ENCODE measurements around the gene KRTAP19-8. TPM values are rescaled to one million over a fixed set of nuclear protein-coding genes. Genes with fewer than 3 reads are reported as not detected.

The KRTAP19-8 gene
- total RNA-seq, 4 donors from 2014 or later, result not detected

- WGBS, 2 donors, result 42 to 47% methylated on average over 3 of the region's 3 CpGs
- no peak overlapping the region for H3K4me3 ChIP-seq
- H3K9me3 ChIP-seq, result no peaks in the 10 kb centered on the region
- no peak for TF ChIP-seq POLR2A (IDR thresholded peaks at IDR 0.05)
- TF ChIP-seq, protein P1, sequence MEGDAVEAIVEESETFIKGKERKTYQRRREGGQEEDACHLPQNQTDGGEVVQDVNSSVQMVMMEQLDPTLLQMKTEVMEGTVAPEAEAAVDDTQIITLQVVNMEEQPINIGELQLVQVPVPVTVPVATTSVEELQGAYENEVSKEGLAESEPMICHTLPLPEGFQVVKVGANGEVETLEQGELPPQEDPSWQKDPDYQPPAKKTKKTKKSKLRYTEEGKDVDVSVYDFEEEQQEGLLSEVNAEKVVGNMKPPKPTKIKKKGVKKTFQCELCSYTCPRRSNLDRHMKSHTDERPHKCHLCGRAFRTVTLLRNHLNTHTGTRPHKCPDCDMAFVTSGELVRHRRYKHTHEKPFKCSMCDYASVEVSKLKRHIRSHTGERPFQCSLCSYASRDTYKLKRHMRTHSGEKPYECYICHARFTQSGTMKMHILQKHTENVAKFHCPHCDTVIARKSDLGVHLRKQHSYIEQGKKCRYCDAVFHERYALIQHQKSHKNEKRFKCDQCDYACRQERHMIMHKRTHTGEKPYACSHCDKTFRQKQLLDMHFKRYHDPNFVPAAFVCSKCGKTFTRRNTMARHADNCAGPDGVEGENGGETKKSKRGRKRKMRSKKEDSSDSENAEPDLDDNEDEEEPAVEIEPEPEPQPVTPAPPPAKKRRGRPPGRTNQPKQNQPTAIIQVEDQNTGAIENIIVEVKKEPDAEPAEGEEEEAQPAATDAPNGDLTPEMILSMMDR (IDR thresholded peaks at IDR 0.05), result no peak
- no peak for TF ChIP-seq EP300 (IDR thresholded peaks at IDR 0.05)
- no peak for DNase-seq (ENCODE audit: low spot score in 2 of 2)
- H3K36me3 ChIP-seq, result no peaks in the 10 kb centered on the region
- no peaks in the 10 kb centered on the region for H3K27me3 ChIP-seq
- no peaks in the 10 kb centered on the region for H3K4me1 ChIP-seq
- H3K27ac ChIP-seq, result no peak overlapping the region
Measured at GRCh38 chr21:31030367-31031106, 7.7 kb downstream of the KRTAP19-8 start.

DNA sequence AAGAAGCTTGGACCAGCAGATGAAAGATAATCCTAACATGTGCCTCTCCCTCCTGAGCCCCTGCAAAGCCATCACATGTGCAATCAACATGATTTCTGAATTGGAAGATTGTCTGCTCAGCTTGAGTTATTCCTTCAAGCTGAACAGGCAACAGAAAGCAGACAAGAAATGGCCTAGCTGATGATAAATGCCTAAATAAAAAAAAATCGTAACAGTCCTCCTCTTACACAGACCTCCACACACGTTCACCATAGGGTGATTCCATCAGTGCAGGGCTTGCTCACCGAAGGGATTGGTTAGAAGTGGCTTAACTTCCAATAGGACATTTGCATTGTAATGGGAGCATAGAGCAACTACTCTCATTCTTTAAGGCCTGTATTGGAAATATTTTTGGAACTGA lies 14.6 kb downstream of the KRTAP19-8 start:
- no peak for DNase-seq (ENCODE audit: low spot score in 2 of 2)
- no peak overlapping the region for H3K4me3 ChIP-seq
- no peaks in the 10 kb centered on the region for H3K4me1 ChIP-seq
- no peaks in the 10 kb centered on the region for H3K36me3 ChIP-seq
- TF ChIP-seq, protein P1 (IDR thresholded peaks at IDR 0.05), result no peak
- TF ChIP-seq POLR2A (IDR thresholded peaks at IDR 0.05) (no peak), EP300 (IDR thresholded peaks at IDR 0.05) (no peak)
- no peak overlapping the region for H3K27ac ChIP-seq
- H3K9me3 ChIP-seq, result no peaks in the 10 kb centered on the region
- H3K27me3 ChIP-seq, result no peaks in the 10 kb centered on the region
- WGBS, 2 donors, result 69 to 74% methylated on average over 3 of the region's 3 CpGs

DNA sequence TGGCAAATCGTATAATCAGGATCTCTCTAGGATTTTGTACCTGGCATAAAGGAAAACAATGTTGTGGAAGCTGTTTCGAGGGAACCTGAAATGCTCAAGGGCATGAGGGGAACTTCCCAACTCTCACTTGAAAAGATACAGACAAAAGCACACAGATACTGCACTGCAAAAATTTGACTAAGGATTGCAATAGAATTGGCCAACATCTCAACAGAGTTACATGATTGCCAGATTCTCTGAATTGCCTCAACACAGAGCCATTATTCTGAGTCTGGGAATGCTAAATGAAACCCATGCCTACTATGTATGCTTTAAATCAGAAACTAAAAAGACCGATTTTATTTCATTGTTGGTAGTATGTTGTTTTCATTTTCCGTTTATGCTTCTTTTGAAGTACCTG lies 16.0 kb downstream of the KRTAP19-8 start:
- no peaks in the 10 kb centered on the region for H3K27me3 ChIP-seq
- no peak for DNase-seq (ENCODE audit: low spot score in 2 of 2)
- 51 to 60% methylated on average over 4 of the region's 4 CpGs for WGBS, 2 donors
- no peaks in the 10 kb centered on the region for H3K9me3 ChIP-seq
- no peak overlapping the region for H3K4me3 ChIP-seq
- no peak overlapping the region for H3K27ac ChIP-seq
- TF ChIP-seq, protein P1 (IDR thresholded peaks at IDR 0.05), result no peak
- no peak for TF ChIP-seq EP300 (IDR thresholded peaks at IDR 0.05)
- TF ChIP-seq POLR2A (IDR thresholded peaks at IDR 0.05), result no peak
- H3K36me3 ChIP-seq, result no peaks in the 10 kb centered on the region
- H3K4me1 ChIP-seq, result no peaks in the 10 kb centered on the region

DNA sequence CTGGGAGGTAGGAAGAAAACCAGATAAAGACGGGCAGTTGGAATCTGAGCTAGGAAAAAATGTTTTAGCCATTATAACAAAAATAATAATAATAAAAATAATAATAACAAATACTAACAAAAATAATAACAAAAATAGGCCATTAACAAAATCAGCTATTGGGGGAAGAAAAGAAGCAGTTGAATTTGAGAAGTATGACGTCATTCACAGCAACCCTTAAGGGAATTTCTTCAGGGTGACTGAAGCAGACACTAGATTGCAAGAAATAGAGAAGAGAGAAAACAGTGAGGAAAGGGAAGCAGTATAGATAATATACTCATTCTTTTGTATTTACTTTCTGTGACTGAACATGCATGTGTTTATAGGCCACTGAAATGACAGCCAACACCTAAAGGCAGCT lies 20.0 kb downstream of the KRTAP19-8 start:
- TF ChIP-seq EP300 (IDR thresholded peaks at IDR 0.05), result no peak
- no peak for TF ChIP-seq POLR2A (IDR thresholded peaks at IDR 0.05)
- TF ChIP-seq, protein P1 (IDR thresholded peaks at IDR 0.05), result no peak
- H3K36me3 ChIP-seq, result no peaks in the 10 kb centered on the region
- WGBS, 2 donors, result 61 to 69% methylated on average over 2 of the region's 2 CpGs

GRCh38 chr21:31014891-31015290 lies 23.4 kb downstream of the KRTAP19-8 start:
- no peak overlapping the region for H3K4me3 ChIP-seq
- 76 to 78% methylated on average over 2 of the region's 2 CpGs for WGBS, 2 donors
- TF ChIP-seq EP300 (IDR thresholded peaks at IDR 0.05) (no peak), POLR2A (IDR thresholded peaks at IDR 0.05) (no peak)
- TF ChIP-seq, protein P1 (IDR thresholded peaks at IDR 0.05), result no peak
- no peaks in the 10 kb centered on the region for H3K27me3 ChIP-seq
- no peaks in the 10 kb centered on the region for H3K9me3 ChIP-seq
- H3K36me3 ChIP-seq, result no peaks in the 10 kb centered on the region
- no peak overlapping the region for H3K27ac ChIP-seq
- H3K4me1 ChIP-seq, result no peaks in the 10 kb centered on the region
- DNase-seq (ENCODE audit: low spot score in 2 of 2), result no peak

More for the DNA sequence above, 20.0 kb downstream of the KRTAP19-8 start:
- DNase-seq (ENCODE audit: low spot score in 2 of 2), result no peak
- H3K27me3 ChIP-seq, result no peaks in the 10 kb centered on the region
- no peak overlapping the region for H3K27ac ChIP-seq
- no peaks in the 10 kb centered on the region for H3K4me1 ChIP-seq
- H3K4me3 ChIP-seq, result no peak overlapping the region
- no peaks in the 10 kb centered on the region for H3K9me3 ChIP-seq
